ENCODE data around the gene SSU72.

Gene SSU72

DNA sequence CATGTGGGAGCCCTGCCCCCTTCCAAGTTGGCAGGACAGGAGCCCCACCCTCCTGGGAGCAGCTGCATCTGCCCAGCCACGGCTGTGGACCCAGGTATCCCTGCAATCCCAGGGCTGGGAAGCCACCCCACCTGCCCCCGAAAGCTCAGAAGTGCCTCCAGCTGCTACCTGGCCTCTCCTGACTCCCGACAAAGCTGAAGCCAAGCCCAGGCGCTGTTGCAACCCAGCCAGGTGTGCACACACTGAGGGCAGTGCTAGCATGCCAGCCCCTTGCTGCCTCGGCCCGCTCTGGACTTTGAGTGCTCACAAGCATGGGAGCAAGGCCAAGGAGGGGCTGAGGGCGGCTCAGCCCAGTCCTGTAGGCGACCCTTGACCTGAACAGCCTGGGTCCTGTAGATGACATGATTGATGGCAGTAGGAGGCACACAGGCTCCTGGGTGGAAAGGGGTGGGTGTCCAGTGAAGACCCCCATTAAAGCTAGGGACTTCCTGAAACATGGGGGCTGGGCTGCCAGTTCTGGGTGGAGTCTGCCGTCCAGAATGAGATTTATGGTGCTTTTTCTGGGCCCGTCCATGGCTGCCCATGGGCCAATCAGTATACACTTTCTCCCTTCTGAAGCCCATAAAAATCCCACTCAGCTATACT is 2.8 kb upstream of the SSU72 start:
- no peaks in the 10 kb centered on the region for H3K27me3 ChIP-seq (ENCODE audit: control insufficient read depth, insufficient read depth, low read length)
- H3K4me1 ChIP-seq (ENCODE audit: control insufficient read depth, insufficient read depth, low read length): peaks cover 10% of the 10 kb centered on the region
- no peak overlapping the region for H3K27ac ChIP-seq (ENCODE audit: low read depth, low read length)
- H3K4me3 ChIP-seq (ENCODE audit: low read length): no peak overlapping the region
- H3K9ac ChIP-seq (ENCODE audit: low read length): no peak overlapping the region
- no peaks in the 10 kb centered on the region for H3K36me3 ChIP-seq (ENCODE audit: control insufficient read depth, insufficient read depth, low read length)

- peak overlapping the region; percentile 91 for H3K9ac ChIP-seq (ENCODE audit: low read length)
- H3K4me1 ChIP-seq (ENCODE audit: control insufficient read depth, insufficient read depth, low read length): peaks cover 10% of the 10 kb centered on the region
- no peaks in the 10 kb centered on the region for H3K36me3 ChIP-seq (ENCODE audit: control insufficient read depth, insufficient read depth, low read length)
- H3K4me3 ChIP-seq (ENCODE audit: low read length): peak overlapping the region; percentile 100
- peak overlapping the region; percentile 100 for H3K27ac ChIP-seq (ENCODE audit: low read depth, low read length)
- no peaks in the 10 kb centered on the region for H3K27me3 ChIP-seq (ENCODE audit: control insufficient read depth, insufficient read depth, low read length)
Measured at GRCh38 chr1:1573843-1574720, 581 bp downstream of the SSU72 start.

- Histone ChIP-seq H3K4me1 (ENCODE audit: control insufficient read depth, insufficient read depth, low read length) (peaks cover 6% of the 10 kb centered on the region), H3K27ac (ENCODE audit: low read depth, low read length) (no peak overlapping the region), H3K36me3 (ENCODE audit: control insufficient read depth, insufficient read depth, low read length) (peaks cover 8% of the 10 kb centered on the region), H3K9ac (ENCODE audit: low read length) (no peak overlapping the region), H3K27me3 (ENCODE audit: control insufficient read depth, insufficient read depth, low read length) (no peaks in the 10 kb centered on the region), H3K4me3 (ENCODE audit: low read length) (no peak overlapping the region)
Measured at GRCh38 chr1:1569341-1569740, 5.3 kb downstream of the SSU72 start.

DNA sequence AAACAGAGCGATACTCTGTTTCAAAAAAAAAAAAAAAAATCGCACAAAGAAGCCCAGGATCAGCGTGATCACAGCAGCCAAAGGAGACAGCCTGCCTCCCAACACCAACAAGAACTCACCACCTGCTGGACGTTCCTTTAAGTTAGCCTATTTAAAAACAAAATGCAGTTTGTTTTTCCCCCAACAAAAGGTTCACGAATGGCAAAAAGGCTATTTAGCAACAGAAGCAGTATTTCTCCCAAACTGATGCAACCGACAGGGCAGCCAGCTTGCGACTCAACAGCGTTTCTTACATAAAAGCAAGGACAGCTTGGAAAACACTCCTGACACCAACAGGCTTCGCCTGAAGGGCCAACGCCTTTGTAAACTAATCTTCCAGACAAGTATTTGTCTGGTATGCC is 6.8 kb downstream of the SSU72 start:
- no peak overlapping the region for H3K9ac ChIP-seq (ENCODE audit: low read length)
- H3K27ac ChIP-seq (ENCODE audit: low read depth, low read length): no peak overlapping the region
- peaks cover 17% of the 10 kb centered on the region for H3K36me3 ChIP-seq (ENCODE audit: control insufficient read depth, insufficient read depth, low read length)
- no peaks in the 10 kb centered on the region for H3K27me3 ChIP-seq (ENCODE audit: control insufficient read depth, insufficient read depth, low read length)
- H3K4me1 ChIP-seq (ENCODE audit: control insufficient read depth, insufficient read depth, low read length): no peaks in the 10 kb centered on the region
- no peak overlapping the region for H3K4me3 ChIP-seq (ENCODE audit: low read length)

DNA sequence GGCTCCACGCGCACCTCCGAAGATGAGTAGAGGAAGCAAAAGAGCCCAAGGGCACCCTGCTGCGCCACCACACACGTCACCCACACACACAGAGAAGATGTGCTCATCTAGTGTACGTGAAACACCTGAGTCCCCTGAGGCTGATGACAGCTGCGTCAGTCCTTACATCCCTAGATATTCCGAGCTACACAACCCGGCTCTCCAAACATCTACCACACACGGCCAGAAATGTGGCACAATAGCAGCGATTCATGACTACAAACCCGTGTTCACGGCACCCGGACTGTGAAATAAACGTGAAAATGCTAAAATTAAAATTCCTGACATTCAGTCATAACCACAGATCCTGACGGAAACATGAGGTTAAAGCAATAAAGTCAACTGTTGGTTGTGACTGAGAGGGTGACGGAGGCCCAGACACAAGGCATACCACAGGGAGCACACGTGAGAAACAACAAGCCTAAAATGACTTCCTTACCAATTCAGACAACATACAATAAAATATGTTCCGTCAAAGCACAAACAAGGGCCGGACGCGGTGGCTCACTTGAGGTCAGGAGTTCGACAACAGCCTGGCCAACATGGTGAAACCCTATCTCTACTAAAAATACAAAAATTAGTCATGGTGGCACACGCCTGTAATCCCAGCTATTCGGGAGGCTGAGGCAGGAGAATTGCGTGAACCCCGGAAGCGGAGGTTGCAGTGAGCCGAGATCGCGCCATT is 7.3 kb downstream of the SSU72 start:
- no peaks in the 10 kb centered on the region for H3K4me1 ChIP-seq (ENCODE audit: control insufficient read depth, insufficient read depth, low read length)
- no peak overlapping the region for H3K27ac ChIP-seq (ENCODE audit: low read depth, low read length)
- no peak overlapping the region for H3K4me3 ChIP-seq (ENCODE audit: low read length)
- H3K36me3 ChIP-seq (ENCODE audit: control insufficient read depth, insufficient read depth, low read length): peaks cover 22% of the 10 kb centered on the region
- H3K9ac ChIP-seq (ENCODE audit: low read length): no peak overlapping the region
- no peaks in the 10 kb centered on the region for H3K27me3 ChIP-seq (ENCODE audit: control insufficient read depth, insufficient read depth, low read length)

- H3K36me3 ChIP-seq (ENCODE audit: control insufficient read depth, insufficient read depth, low read length): peaks cover 34% of the 10 kb centered on the region
- no peak overlapping the region for H3K4me3 ChIP-seq (ENCODE audit: low read length)
- no peaks in the 10 kb centered on the region for H3K27me3 ChIP-seq (ENCODE audit: control insufficient read depth, insufficient read depth, low read length)
- no peak overlapping the region for H3K9ac ChIP-seq (ENCODE audit: low read length)
- H3K4me1 ChIP-seq (ENCODE audit: control insufficient read depth, insufficient read depth, low read length): no peaks in the 10 kb centered on the region
- no peak overlapping the region for H3K27ac ChIP-seq (ENCODE audit: low read depth, low read length)
Measured at GRCh38 chr1:1565340-1565739, 9.3 kb downstream of the SSU72 start.

GRCh38 chr1:1564268-1564667 is 10.4 kb downstream of the SSU72 start:
- Histone ChIP-seq H3K4me1 (ENCODE audit: control insufficient read depth, insufficient read depth, low read length) (no peaks in the 10 kb centered on the region), H3K9ac (ENCODE audit: low read length) (no peak overlapping the region), H3K27me3 (ENCODE audit: control insufficient read depth, insufficient read depth, low read length) (no peaks in the 10 kb centered on the region), H3K27ac (ENCODE audit: low read depth, low read length) (no peak overlapping the region), H3K4me3 (ENCODE audit: low read length) (no peak overlapping the region), H3K36me3 (ENCODE audit: control insufficient read depth, insufficient read depth, low read length) (peaks cover 36% of the 10 kb centered on the region)

DNA sequence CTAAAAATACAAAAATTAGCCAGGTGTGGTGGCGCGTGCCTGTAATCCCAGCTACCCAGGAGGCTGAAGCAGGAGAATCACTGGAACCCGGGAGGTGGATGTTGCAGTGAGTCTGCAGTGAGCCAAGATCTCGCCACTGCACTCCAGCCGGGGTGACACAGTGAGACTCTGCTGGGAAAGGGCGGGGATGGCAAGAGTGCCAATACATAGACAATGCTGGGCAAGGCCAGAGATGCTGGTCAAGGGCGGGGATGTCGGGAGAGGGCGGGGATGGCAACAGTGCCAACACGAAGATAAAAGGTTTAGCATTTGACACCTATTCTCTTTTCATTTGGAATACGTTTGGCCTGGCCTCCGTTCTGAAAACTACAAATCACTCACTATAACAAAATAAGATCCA is 11.0 kb downstream of the SSU72 start:
- H3K27ac ChIP-seq (ENCODE audit: low read depth, low read length): no peak overlapping the region
- H3K9ac ChIP-seq (ENCODE audit: low read length): no peak overlapping the region
- H3K27me3 ChIP-seq (ENCODE audit: control insufficient read depth, insufficient read depth, low read length): no peaks in the 10 kb centered on the region
- H3K4me3 ChIP-seq (ENCODE audit: low read length): no peak overlapping the region
- peaks cover 36% of the 10 kb centered on the region for H3K36me3 ChIP-seq (ENCODE audit: control insufficient read depth, insufficient read depth, low read length)
- no peaks in the 10 kb centered on the region for H3K4me1 ChIP-seq (ENCODE audit: control insufficient read depth, insufficient read depth, low read length)

- peaks cover 36% of the 10 kb centered on the region for H3K36me3 ChIP-seq (ENCODE audit: control insufficient read depth, insufficient read depth, low read length)
- H3K9ac ChIP-seq (ENCODE audit: low read length): no peak overlapping the region
- H3K4me3 ChIP-seq (ENCODE audit: low read length): no peak overlapping the region
- no peaks in the 10 kb centered on the region for H3K27me3 ChIP-seq (ENCODE audit: control insufficient read depth, insufficient read depth, low read length)
- H3K4me1 ChIP-seq (ENCODE audit: control insufficient read depth, insufficient read depth, low read length): no peaks in the 10 kb centered on the region
- no peak overlapping the region for H3K27ac ChIP-seq (ENCODE audit: low read depth, low read length)
Measured at GRCh38 chr1:1562556-1563195, 12.0 kb downstream of the SSU72 start.

GRCh38 chr1:1561801-1562470 is 12.7 kb downstream of the SSU72 start:
- Histone ChIP-seq H3K27me3 (ENCODE audit: control insufficient read depth, insufficient read depth, low read length) (no peaks in the 10 kb centered on the region), H3K36me3 (ENCODE audit: control insufficient read depth, insufficient read depth, low read length) (peaks cover 36% of the 10 kb centered on the region), H3K4me1 (ENCODE audit: control insufficient read depth, insufficient read depth, low read length) (no peaks in the 10 kb centered on the region), H3K9ac (ENCODE audit: low read length) (no peak overlapping the region), H3K4me3 (ENCODE audit: low read length) (no peak overlapping the region), H3K27ac (ENCODE audit: low read depth, low read length) (no peak overlapping the region)

GRCh38 chr1:1560178-1560577 is 14.5 kb downstream of the SSU72 start:
- H3K36me3 ChIP-seq (ENCODE audit: control insufficient read depth, insufficient read depth, low read length): peaks cover 31% of the 10 kb centered on the region

DNA sequence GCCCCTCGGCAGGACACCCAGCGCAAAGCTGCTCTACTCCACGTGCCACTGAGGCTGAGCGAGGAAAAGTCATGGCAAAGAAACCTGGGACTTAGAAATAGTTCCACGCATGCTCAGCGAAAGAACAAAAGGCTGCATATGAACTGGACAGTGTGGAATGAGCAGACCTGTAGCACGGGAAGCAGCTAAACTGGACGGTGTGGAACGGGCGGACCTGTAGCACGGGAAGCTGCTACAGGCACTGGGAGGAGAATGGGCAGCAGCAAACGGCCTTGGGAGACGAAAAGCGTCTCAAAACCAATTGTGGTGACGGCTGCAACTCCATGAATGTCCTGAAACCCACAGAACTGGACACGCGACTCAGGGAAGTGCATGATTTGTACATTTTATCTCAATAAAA is 15.6 kb downstream of the SSU72 start:
- no peaks in the 10 kb centered on the region for H3K4me1 ChIP-seq (ENCODE audit: control insufficient read depth, insufficient read depth, low read length)
- H3K27ac ChIP-seq (ENCODE audit: low read depth, low read length): no peak overlapping the region
- H3K36me3 ChIP-seq (ENCODE audit: control insufficient read depth, insufficient read depth, low read length): peaks cover 24% of the 10 kb centered on the region
- no peak overlapping the region for H3K4me3 ChIP-seq (ENCODE audit: low read length)
- no peak overlapping the region for H3K9ac ChIP-seq (ENCODE audit: low read length)
- H3K27me3 ChIP-seq (ENCODE audit: control insufficient read depth, insufficient read depth, low read length): no peaks in the 10 kb centered on the region

More at GRCh38 chr1:1560178-1560577, 14.5 kb downstream of the SSU72 start:
- Histone ChIP-seq H3K4me1 (ENCODE audit: control insufficient read depth, insufficient read depth, low read length) (no peaks in the 10 kb centered on the region), H3K27me3 (ENCODE audit: control insufficient read depth, insufficient read depth, low read length) (no peaks in the 10 kb centered on the region), H3K9ac (ENCODE audit: low read length) (no peak overlapping the region), H3K4me3 (ENCODE audit: low read length) (no peak overlapping the region), H3K27ac (ENCODE audit: low read depth, low read length) (no peak overlapping the region)
